Astrocyte of the cerebellum (primary cell): Measurements from ENCODE around the gene TLR9.

ENCODE experiments used
- DNase-seq: peaks from one replicate; pipeline ENCODE4 v3.0.0-alpha.2; 2011; ENCODE audit warnings: low read depth
- H3K4me3 ChIP-seq: 2 replicates; pipeline ENCODE4 v1.5.1; 2011; ENCODE audit warnings: mild to moderate bottlenecking, low read depth, low read length, moderate library complexity
- CTCF ChIP-seq: IDR thresholded peaks from 2 replicates; pipeline ENCODE4 v1.5.1; 2012; ENCODE audit warnings: low read length, low read depth, moderate library complexity, mild to moderate bottlenecking; ENCODE audit errors: missing control alignments
- in situ Hi-C: cut with HindIII; loops from 2 replicates; pipeline ENCODE4 v1.10.0; 2017; ENCODE audit warnings: low sequenced_read_pairs

TLR9 gene

GRCh38 chr3:52265387-52265786 is 39.9 kb upstream of the TLR9 start:
- H3K4me3 ChIP-seq = no peak overlapping the region
- in situ Hi-C loops = no loop called here
- no peak for DNase-seq
- TF ChIP-seq CTCF = no peak

- in situ Hi-C loops = no loop called here
- no peak for DNase-seq
- no peak overlapping the region for H3K4me3 ChIP-seq
- TF ChIP-seq CTCF = no peak
These were observed 37.0 kb upstream of the TLR9 start for GRCh38 chr3:52262447-52262846.

- no peak overlapping the region for H3K4me3 ChIP-seq
- TF ChIP-seq CTCF = no peak
- in situ Hi-C loops = no loop called here
- DNase-seq = no peak
These were observed 34.0 kb upstream of the TLR9 start for GRCh38 chr3:52259448-52259847.

GRCh38 chr3:52259035-52259434 is 33.6 kb upstream of the TLR9 start:
- TF ChIP-seq CTCF = no peak
- no peak for DNase-seq
- in situ Hi-C loops = no loop called here
- no peak overlapping the region for H3K4me3 ChIP-seq

- no peak for DNase-seq
- TF ChIP-seq CTCF = no peak
- in situ Hi-C loops = no loop called here
- H3K4me3 ChIP-seq = no peak overlapping the region
These were observed 32.5 kb upstream of the TLR9 start for GRCh38 chr3:52257911-52258310.

GRCh38 chr3:52256622-52257021 is 31.2 kb upstream of the TLR9 start:
- in situ Hi-C loops = no loop called here
- no peak for DNase-seq
- H3K4me3 ChIP-seq = no peak overlapping the region
- no peak for TF ChIP-seq CTCF

GRCh38 chr3:52256159-52256558 is 30.7 kb upstream of the TLR9 start:
- TF ChIP-seq CTCF = no peak
- in situ Hi-C loops = no loop called here

More at GRCh38 chr3:52256159-52256558, 30.7 kb upstream of the TLR9 start:
- no peak for DNase-seq
- no peak overlapping the region for H3K4me3 ChIP-seq
